Measurements from ENCODE around the gene TMEM120B. TPM values are rescaled to one million over a fixed set of nuclear protein-coding genes. Genes with fewer than 3 reads are reported as not detected.
"Not testable (repeated sequence)": the region's sequence is repeated elsewhere in the genome, so short reads cannot be mapped to it uniquely, and the experiment has no call there.

Gene TMEM120B
- 3.4 and 8.0 TPM in 2 replicates for total RNA-seq (ENCODE audit: low replicate concordance)

DNA sequence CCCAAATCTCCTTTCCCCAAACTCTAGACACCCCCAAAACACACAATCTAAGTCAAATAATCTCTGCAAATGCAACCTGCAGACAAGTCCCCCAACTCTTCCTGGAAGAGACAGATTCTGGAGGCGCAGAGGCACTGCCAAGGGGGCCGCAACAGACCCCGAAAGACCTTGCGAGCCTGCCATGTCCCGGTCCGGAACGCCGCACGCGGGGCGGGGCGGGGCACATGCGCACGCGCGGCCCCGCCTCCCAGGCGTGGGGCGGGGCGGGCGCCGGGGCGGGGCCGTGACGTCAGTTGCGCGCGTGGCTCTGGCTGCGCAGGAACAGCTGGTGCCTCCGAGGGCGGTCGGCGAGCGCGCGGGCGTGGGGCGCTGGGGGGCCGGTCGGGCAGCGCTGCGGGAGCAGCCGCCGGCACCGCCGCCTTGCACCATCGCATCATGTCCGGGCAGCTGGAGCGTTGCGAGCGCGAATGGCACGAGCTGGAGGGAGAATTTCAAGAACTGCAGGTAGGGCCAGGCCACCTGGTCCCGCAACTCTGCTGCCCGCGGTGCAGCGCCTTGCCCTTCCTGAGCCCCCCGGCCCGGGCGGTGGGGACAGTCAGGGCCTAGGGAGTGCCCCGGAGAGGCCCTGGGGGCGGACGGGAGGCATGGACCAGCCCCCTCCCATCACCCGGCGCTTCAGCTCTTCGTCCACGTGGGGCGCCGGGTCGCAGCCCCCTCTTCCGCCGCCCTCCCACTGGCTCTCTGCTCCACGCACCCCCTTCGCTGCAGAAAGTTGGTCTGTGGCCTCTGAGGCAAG lies at the start of gene TMEM120B:
TMEM120B (plus strand) TSS at position 292 of the 796 bp plus-strand sequence; CDS start at position 436, 144 bp downstream.
- peak; percentile 63 for DNase-seq (ENCODE audit: low read depth)
- TF ChIP-seq, protein P1, sequence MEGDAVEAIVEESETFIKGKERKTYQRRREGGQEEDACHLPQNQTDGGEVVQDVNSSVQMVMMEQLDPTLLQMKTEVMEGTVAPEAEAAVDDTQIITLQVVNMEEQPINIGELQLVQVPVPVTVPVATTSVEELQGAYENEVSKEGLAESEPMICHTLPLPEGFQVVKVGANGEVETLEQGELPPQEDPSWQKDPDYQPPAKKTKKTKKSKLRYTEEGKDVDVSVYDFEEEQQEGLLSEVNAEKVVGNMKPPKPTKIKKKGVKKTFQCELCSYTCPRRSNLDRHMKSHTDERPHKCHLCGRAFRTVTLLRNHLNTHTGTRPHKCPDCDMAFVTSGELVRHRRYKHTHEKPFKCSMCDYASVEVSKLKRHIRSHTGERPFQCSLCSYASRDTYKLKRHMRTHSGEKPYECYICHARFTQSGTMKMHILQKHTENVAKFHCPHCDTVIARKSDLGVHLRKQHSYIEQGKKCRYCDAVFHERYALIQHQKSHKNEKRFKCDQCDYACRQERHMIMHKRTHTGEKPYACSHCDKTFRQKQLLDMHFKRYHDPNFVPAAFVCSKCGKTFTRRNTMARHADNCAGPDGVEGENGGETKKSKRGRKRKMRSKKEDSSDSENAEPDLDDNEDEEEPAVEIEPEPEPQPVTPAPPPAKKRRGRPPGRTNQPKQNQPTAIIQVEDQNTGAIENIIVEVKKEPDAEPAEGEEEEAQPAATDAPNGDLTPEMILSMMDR (IDR thresholded peaks at IDR 0.05; ENCODE audit: insufficient read depth, low read length), result no peak
- H3K4me3 ChIP-seq (ENCODE audit: low read depth, low read length), result peak within 1 kb of the TSS; percentile 92

DNA sequence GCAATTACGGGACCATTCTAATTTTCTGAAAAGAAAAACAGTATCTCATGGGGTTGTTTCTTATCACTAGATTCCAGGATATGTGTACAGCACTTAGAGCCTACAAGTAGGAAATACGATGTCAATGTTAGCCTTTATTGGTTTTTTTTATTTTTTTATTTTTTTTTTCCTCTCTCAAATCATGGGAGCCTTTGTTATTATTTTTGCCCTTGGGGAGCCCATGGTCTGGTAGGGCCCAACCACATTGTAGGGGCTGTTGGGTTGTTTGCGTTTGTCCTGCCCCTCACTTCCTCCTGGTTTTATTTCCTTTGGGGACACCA lies 49.0 kb upstream of the TMEM120B start:
- no peak for DNase-seq (ENCODE audit: low read depth)
- TF ChIP-seq, protein P1 (IDR thresholded peaks at IDR 0.05; ENCODE audit: insufficient read depth, low read length), result no peak
- no peak overlapping the region for H3K4me3 ChIP-seq (ENCODE audit: low read depth, low read length)

DNA sequence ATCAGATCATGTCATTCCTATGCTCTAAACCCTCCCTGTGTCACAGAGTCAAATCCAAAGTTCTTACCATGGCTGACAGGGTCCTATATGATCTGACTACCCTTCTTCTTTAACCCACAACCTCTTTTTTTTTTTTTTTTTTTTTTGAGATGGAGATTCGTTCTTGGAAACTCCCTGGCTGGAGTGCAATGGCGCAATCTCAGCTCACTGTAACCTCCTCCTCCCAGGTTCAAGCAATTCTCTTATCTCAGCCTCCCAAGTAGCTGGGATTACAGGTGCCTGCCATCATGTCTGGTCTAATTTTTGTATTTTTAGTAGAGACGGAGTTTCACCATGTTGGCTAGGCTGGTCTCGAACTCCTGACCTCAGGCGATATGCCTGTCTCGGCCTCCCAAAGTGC lies 45.7 kb upstream of the TMEM120B start:
- not testable (repeated sequence) for H3K4me3 ChIP-seq (ENCODE audit: low read depth, low read length); DNase-seq (ENCODE audit: low read depth)

DNA sequence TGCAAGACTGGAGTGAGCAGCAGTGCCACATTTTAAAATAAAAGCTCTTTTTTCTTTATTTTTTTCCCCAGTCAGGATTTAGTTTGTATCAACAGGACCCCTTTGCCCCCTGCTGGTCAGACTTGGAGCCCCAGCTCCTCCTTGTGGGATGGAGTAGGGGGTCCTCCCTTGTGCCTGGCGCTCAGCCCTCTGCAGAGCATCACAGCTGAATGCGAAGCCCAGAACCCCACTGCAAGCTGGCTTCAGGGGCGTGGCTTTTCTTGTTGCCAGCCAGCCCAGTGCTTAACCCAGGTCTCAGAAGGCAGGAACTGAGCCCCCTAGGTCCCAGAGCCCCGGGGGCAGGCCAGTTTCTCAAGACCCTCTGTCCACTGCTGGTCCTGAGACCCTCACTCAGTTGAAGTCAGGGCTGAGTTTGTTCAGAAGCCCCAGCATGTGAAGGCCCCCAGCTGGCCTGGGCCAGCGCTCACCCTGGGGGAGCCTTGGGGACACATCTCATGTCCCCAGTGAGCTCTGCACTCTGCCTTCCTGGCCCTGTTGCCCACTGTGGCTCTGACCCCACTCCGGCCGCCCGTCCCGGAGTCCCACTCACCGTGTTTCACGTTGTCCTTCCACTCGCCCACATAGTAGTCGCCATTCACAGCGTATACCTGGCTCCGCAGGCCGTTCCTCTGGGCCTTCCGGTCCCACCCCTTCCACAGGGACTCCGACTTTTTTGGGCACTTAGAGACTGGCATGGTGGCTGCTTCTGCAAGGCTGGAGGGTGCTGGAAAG lies 43.6 kb upstream of the TMEM120B start:
- peak; percentile 49 for DNase-seq (ENCODE audit: low read depth)
- TF ChIP-seq, protein P1 (IDR thresholded peaks at IDR 0.05; ENCODE audit: insufficient read depth, low read length), result peak; percentile 67
- H3K4me3 ChIP-seq (ENCODE audit: low read depth, low read length), result no peak overlapping the region

DNA sequence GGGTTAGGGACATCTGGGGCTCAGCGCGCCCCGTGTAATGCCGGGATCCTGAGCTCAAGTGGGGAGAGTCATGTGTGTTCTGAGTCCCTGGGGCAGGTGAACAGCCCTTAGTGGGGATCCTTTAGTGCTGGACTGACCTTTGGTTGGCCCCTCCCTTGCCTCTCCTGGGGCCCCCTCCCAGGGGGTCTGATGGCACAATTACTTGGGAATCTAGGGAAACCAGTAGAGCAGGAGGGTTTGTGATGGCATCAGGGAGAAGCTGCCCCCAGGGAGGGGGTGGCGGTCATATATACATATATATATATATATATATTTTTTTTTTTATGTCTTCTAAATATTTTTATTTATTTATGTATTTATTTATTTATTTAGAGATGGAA lies 43.0 kb upstream of the TMEM120B start, which contains the start of gene MORN3:
MORN3 (minus strand) TSS at position 134 of the 380 bp plus-strand sequence. CDS start 171 bp downstream, outside the sequence.
- TF ChIP-seq, protein P1 (IDR thresholded peaks at IDR 0.05; ENCODE audit: insufficient read depth, low read length), result no peak
- no peak for DNase-seq (ENCODE audit: low read depth)
- H3K4me3 ChIP-seq (ENCODE audit: low read depth, low read length), result no peak within 1 kb of the TSS

DNA sequence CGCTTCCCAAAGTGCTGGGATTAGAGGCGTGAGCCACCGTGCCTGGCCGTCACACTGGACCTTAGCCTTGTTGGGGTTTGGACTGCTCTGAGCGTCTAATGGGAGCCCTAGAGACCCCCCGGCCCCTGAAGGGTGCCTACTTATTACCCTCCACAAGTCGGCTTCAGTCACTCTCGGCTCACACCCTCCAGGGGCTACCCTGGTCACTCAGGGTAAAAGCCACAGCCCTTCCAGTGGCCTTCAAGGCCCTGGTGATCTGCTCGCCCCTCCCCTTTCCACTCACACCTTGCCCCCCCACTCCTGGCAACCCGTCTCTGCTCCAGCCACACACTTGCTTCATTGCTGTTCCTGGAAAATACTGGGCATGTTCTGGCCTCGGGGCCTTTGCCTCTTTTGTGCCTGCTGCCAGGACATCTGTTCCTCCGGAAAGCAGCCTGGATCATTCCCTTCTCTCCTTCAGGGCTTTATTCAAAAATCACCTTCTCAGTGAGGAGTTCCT lies 39.5 kb upstream of the TMEM120B start:
- no peak for DNase-seq (ENCODE audit: low read depth)
- no peak overlapping the region for H3K4me3 ChIP-seq (ENCODE audit: low read depth, low read length)
- TF ChIP-seq, protein P1 (IDR thresholded peaks at IDR 0.05; ENCODE audit: insufficient read depth, low read length), result no peak

DNA sequence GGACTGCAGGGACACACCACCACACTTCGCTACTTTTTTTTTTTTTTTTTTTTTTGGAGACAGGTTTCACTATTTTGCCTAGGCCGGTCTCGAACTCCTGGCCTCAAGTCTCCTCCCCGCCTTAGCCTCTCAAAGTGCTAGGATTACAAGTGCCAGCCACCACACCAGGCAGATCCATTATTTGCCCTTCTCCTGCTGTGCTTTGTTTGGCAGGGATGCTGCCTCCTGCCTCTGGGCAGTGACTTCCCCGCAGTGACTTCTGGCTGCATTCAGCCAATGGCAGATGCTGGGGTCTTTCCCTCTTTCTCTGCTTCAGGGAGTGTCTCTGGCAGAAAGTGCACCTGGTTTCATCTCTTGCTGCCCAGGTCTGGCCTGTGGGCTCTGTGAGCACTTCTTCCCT lies 36.4 kb upstream of the TMEM120B start:
- H3K4me3 ChIP-seq (ENCODE audit: low read depth, low read length), result no peak overlapping the region
- no peak for DNase-seq (ENCODE audit: low read depth)
- TF ChIP-seq, protein P1 (IDR thresholded peaks at IDR 0.05; ENCODE audit: insufficient read depth, low read length), result no peak
